ENCODE measurements around the gene EFNA5. TPM values are rescaled to one million over a fixed set of nuclear protein-coding genes. Genes with fewer than 3 reads are reported as not detected.
"Not testable (repeated sequence)": the region's sequence is repeated elsewhere in the genome, so short reads cannot be mapped to it uniquely, and the experiment has no call there.

EFNA5 gene
- total RNA-seq, 2 experiments from 2014 or later, result not detected

- intact Hi-C loops (cut with DNase I, micrococcal nuclease), result no loop called here
- CTCF ChIA-PET, result interaction anchor here (1.2 kb wide), 1 partner anchor 21 kb away, joined by 3 read pairs; no protein-coding TSS in a partner anchor
- no peaks in the 10 kb centered on the region for H3K4me1 Mint-ChIP-seq (ENCODE audit: low read depth)
Measured at GRCh38 chr5:107455111-107455544, 215.6 kb downstream of the EFNA5 start.

GRCh38 chr5:107451827-107452226, 218.9 kb downstream of the EFNA5 start:
- H3K4me1 ChIP-seq (ENCODE audit: insufficient read depth, low read length); ATAC-seq (ENCODE audit: poor library complexity); H3K36me3 ChIP-seq (ENCODE audit: insufficient read depth, low read length); H3K27ac ChIP-seq (ENCODE audit: low read depth in 1 of 2, low read length in 2 of 2); H3K9me3 ChIP-seq (ENCODE audit: control insufficient read depth in 1 of 2, insufficient read depth in 1 of 2, low read length in 2 of 2); DNase-seq; H3K27me3 ChIP-seq (ENCODE audit: control insufficient read depth in 1 of 2, insufficient read depth in 2 of 2, low read length in 2 of 2); H3K4me1 Mint-ChIP-seq (ENCODE audit: low read depth); H3K36me3 Mint-ChIP-seq (ENCODE audit: low read depth); H3K27me3 Mint-ChIP-seq; H3K27ac Mint-ChIP-seq; intact Hi-C loops (cut with DNase I, micrococcal nuclease); CTCF ChIA-PET; H3K9me3 Mint-ChIP-seq; H3K4me3 ChIP-seq (ENCODE audit: low read length); H3K4me3 Mint-ChIP-seq; POLR2A ChIA-PET: not testable (repeated sequence)

More at GRCh38 chr5:107455111-107455544, 215.6 kb downstream of the EFNA5 start:
- H3K27ac ChIP-seq (ENCODE audit: low read depth in 1 of 2, low read length in 2 of 2), result no peak overlapping the region
- ATAC-seq (ENCODE audit: poor library complexity) (no peak), DNase-seq (no peak)
- H3K9me3 ChIP-seq (ENCODE audit: control insufficient read depth in 1 of 2, insufficient read depth in 1 of 2, low read length in 2 of 2), result no peaks in the 10 kb centered on the region
- TF ChIP-seq CTCF (IDR thresholded peaks at IDR 0.05), result no peak
- no peaks in the 10 kb centered on the region for H3K4me1 ChIP-seq (ENCODE audit: insufficient read depth, low read length)
- Mint-ChIP-seq H3K36me3 (ENCODE audit: low read depth) (no peaks in the 10 kb centered on the region), H3K27me3 (no peaks in the 10 kb centered on the region), H3K4me3 (no peak overlapping the region), H3K9me3 (no peaks in the 10 kb centered on the region), H3K27ac (no peak overlapping the region)
- POLR2A ChIA-PET, result no interaction called here
- no peaks in the 10 kb centered on the region for H3K27me3 ChIP-seq (ENCODE audit: control insufficient read depth in 1 of 2, insufficient read depth in 2 of 2, low read length in 2 of 2)
- H3K4me3 ChIP-seq (ENCODE audit: low read length), result no peak overlapping the region
- H3K36me3 ChIP-seq (ENCODE audit: insufficient read depth, low read length), result no peaks in the 10 kb centered on the region

GRCh38 chr5:107451028-107451427, 219.7 kb downstream of the EFNA5 start:
- Mint-ChIP-seq H3K4me3 (no peak overlapping the region), H3K9me3 (no peaks in the 10 kb centered on the region), H3K4me1 (ENCODE audit: low read depth) (no peaks in the 10 kb centered on the region), H3K27me3 (no peaks in the 10 kb centered on the region), H3K27ac (no peak overlapping the region), H3K36me3 (ENCODE audit: low read depth) (no peaks in the 10 kb centered on the region)
- DNase-seq (no peak), ATAC-seq (ENCODE audit: poor library complexity) (no peak)
- no peak for TF ChIP-seq CTCF (IDR thresholded peaks at IDR 0.05)
- H3K27ac ChIP-seq (ENCODE audit: low read depth in 1 of 2, low read length in 2 of 2), result no peak overlapping the region
- CTCF ChIA-PET, result no interaction called here
- no peaks in the 10 kb centered on the region for H3K4me1 ChIP-seq (ENCODE audit: insufficient read depth, low read length)
- H3K9me3 ChIP-seq (ENCODE audit: control insufficient read depth in 1 of 2, insufficient read depth in 1 of 2, low read length in 2 of 2), result no peaks in the 10 kb centered on the region
- H3K27me3 ChIP-seq (ENCODE audit: control insufficient read depth in 1 of 2, insufficient read depth in 2 of 2, low read length in 2 of 2), result no peaks in the 10 kb centered on the region
- POLR2A ChIA-PET, result no interaction called here
- intact Hi-C loops (cut with DNase I, micrococcal nuclease), result no loop called here
- no peak overlapping the region for H3K4me3 ChIP-seq (ENCODE audit: low read length)
- H3K36me3 ChIP-seq (ENCODE audit: insufficient read depth, low read length), result no peaks in the 10 kb centered on the region

GRCh38 chr5:107450531-107450930, 220.2 kb downstream of the EFNA5 start:
- H3K27me3 ChIP-seq (ENCODE audit: control insufficient read depth in 1 of 2, insufficient read depth in 2 of 2, low read length in 2 of 2), result no peaks in the 10 kb centered on the region
- no peak overlapping the region for H3K27ac Mint-ChIP-seq
- no peak overlapping the region for H3K4me3 ChIP-seq (ENCODE audit: low read length)
- no peaks in the 10 kb centered on the region for H3K27me3 Mint-ChIP-seq
- H3K36me3 ChIP-seq (ENCODE audit: insufficient read depth, low read length), result no peaks in the 10 kb centered on the region
- H3K27ac ChIP-seq (ENCODE audit: low read depth in 1 of 2, low read length in 2 of 2), result no peak overlapping the region
- no peaks in the 10 kb centered on the region for H3K36me3 Mint-ChIP-seq (ENCODE audit: low read depth)
- no peaks in the 10 kb centered on the region for H3K9me3 Mint-ChIP-seq
- no peak overlapping the region for H3K4me3 Mint-ChIP-seq
- no peak for TF ChIP-seq CTCF (IDR thresholded peaks at IDR 0.05)
- DNase-seq (no peak), ATAC-seq (ENCODE audit: poor library complexity) (no peak)
- intact Hi-C loops (cut with DNase I, micrococcal nuclease), result no loop called here
- H3K4me1 Mint-ChIP-seq (ENCODE audit: low read depth), result no peaks in the 10 kb centered on the region
- H3K9me3 ChIP-seq (ENCODE audit: control insufficient read depth in 1 of 2, insufficient read depth in 1 of 2, low read length in 2 of 2), result no peaks in the 10 kb centered on the region
- no peaks in the 10 kb centered on the region for H3K4me1 ChIP-seq (ENCODE audit: insufficient read depth, low read length)
- ChIA-PET CTCF (no interaction called here), POLR2A (no interaction called here)

Measured in CD4-positive, alpha-beta T cell (primary cell).